Epithelial cell of alveolus of lung (primary cell): ENCODE data around the gene METTL16. TPM values are rescaled to one million over a fixed set of nuclear protein-coding genes. Genes with fewer than 3 reads are reported as not detected.

Experiments used
- total RNA-seq: library from RNA; depleted of rRNA; stranded (reverse); fragments of >200 nt; gene quantifications from 2 replicates; pipeline ENCODE4 v1.2.1, GENCODE V29; 2015

Gene METTL16, protein sequence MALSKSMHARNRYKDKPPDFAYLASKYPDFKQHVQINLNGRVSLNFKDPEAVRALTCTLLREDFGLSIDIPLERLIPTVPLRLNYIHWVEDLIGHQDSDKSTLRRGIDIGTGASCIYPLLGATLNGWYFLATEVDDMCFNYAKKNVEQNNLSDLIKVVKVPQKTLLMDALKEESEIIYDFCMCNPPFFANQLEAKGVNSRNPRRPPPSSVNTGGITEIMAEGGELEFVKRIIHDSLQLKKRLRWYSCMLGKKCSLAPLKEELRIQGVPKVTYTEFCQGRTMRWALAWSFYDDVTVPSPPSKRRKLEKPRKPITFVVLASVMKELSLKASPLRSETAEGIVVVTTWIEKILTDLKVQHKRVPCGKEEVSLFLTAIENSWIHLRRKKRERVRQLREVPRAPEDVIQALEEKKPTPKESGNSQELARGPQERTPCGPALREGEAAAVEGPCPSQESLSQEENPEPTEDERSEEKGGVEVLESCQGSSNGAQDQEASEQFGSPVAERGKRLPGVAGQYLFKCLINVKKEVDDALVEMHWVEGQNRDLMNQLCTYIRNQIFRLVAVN
- total RNA-seq = 25.2 and 29.6 TPM in 2 replicates

DNA sequence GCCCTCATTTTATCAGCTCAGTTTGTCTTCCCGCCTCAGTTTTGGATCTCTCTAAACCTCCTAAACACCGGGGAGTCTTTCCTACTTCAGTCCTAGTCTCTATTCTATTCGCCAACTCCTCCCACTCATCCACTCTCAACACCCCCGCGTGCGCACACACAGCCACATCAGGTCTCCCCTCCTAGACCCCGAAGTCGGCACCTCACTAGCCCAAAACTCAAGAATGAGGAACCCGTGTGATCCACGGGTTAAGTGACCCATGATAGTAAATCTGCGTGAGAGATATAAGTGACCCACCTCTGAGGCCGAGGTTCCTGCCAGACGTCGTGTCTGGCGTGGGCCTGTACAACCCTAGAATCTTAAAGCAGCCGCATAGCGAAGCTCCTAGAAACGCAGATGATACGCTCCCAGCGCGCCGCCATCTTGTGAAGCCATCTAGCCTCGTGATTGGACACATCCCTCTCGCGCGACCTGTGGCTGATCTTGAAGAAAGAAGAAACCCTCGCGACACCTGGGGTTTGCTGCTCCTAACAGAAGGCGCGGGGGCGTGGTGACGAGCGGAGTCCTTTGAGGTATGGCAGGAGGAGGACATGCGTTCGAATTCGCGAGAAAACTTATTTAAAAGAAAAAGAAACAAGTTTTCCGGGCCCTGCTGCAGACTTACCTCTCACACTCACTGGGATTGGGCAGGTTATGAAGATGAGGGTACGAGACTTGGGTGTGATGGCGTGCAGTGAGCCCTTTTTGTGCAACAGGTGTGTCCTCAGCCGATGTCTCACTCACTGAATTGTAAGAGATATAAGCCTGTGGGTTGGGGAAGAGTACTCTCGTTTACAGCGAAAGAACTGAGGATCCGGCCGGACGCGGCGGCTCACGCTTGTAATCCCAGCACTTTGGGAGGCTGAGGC is at the start of gene METTL16:
Gene METTL16, minus strand, starts transcription at position 427 of the 908 bp plus-strand sequence. CDS start 9,557 bp downstream, outside the sequence.

DNA sequence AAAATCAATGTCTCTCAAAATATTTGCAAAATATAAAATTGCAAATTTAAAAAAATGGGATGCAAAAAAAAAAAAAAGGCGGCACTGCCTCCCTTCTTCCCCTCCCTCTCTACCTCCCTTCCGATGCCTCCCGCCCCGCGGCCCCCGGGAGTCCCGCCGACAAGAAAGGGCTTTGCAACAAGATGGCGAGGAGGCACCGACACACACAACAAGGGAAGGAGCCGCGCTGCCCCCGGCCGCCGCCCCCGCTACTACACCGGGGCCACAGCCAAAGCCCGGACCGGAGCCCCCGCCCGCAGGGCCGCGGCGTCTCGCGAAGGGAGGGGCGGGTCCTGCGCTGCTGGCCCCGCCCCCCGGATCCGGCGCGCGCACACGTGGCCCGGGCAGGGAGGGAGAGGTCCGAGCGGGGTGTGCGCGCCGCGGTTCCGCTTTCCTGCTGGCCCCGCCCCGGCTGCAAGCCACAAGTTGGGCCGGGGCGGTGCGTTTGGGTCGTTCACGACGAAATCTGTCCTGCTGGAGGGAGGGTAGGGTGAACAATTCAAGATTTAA is 110.7 kb downstream of the METTL16 start, which contains the start of gene MNT:
Gene MNT, minus strand, starts transcription at position 184 of the 549 bp plus-strand sequence. CDS start 348 bp downstream, outside the sequence.

Other genes starting within 250 kb of the METTL16 start
- 77.8 and 81.3 TPM in 2 replicates for gene SMG6, start 208.1 kb downstream of the METTL16 start, total RNA-seq
- 16.4 and 16.5 TPM in 2 replicates for gene SRR, start 207.9 kb downstream of the METTL16 start, total RNA-seq
- gene TSR1, start 175.4 kb downstream of the METTL16 start, total RNA-seq = 21.2 and 49.5 TPM in 2 replicates
- 20.8 and 21.2 TPM in 2 replicates for gene SGSM2, start 174.4 kb downstream of the METTL16 start, total RNA-seq
- 8.0 and 11.6 TPM in 2 replicates for gene MNT, start 110.8 kb downstream of the METTL16 start, total RNA-seq
- gene PAFAH1B1, start 81.8 kb upstream of the METTL16 start, total RNA-seq = 53.7 and 60.0 TPM in 2 replicates
- 29.2 and 33.7 TPM in 2 replicates for gene CLUH, start 199.9 kb upstream of the METTL16 start, total RNA-seq
- not detected in 2 replicates for gene CCDC92B, start 237.8 kb upstream of the METTL16 start, total RNA-seq